Fibroblast of lung (primary cell): Measurements from ENCODE around the gene MS4A4A. TPM values are rescaled to one million over a fixed set of nuclear protein-coding genes. Genes with fewer than 3 reads are reported as not detected.

Source experiments
- DNase-seq, 2 donors: peaks; one replicate each; pipeline versions ENCODE4 v3.0.0 to v3.0.0-alpha.2; 2010; ENCODE audit warnings: low read depth in 2 of 2
- H2AFZ ChIP-seq: 2 replicates; pipeline ENCODE4 v1.5.1; 2012; ENCODE audit warnings: low read length, control low read depth, inconsistent platforms
- H3K27ac ChIP-seq: 2 replicates; pipeline ENCODE4 v1.5.1; 2011; ENCODE audit warnings: low read length, control low read depth; ENCODE audit not compliant: insufficient read depth
- H3K27me3 ChIP-seq: 2 replicates; pipeline ENCODE4 v1.5.1; 2011; ENCODE audit warnings: mild to moderate bottlenecking, low read length; ENCODE audit not compliant: control insufficient read depth, insufficient read depth
- H3K36me3 ChIP-seq: 2 replicates; pipeline ENCODE4 v1.5.1; 2011; ENCODE audit warnings: low read length; ENCODE audit not compliant: control insufficient read depth, insufficient read depth
- H3K4me1 ChIP-seq: 2 replicates; pipeline ENCODE4 v1.5.1; 2011; ENCODE audit warnings: low read length; ENCODE audit not compliant: control insufficient read depth, insufficient read depth; ENCODE audit errors: extremely low read depth
- H3K4me2 ChIP-seq: 2 replicates; pipeline ENCODE4 v1.5.1; 2011; ENCODE audit warnings: low read length, control low read depth; ENCODE audit not compliant: insufficient read depth; ENCODE audit errors: extremely low read depth
- H3K4me3 ChIP-seq, 4 experiments: fragments of 200-600 bp in 1 of 4; sonication (generic) in 1 of 4; replicated peaks in 1 of 4; 2 replicates each; pipeline ENCODE4 v1.5.1; 2011 to 2016; ENCODE audit warnings: low read length in 4 of 4, low read depth in 3 of 4, mild to moderate bottlenecking in 3 of 4, control low read depth in 2 of 4, inconsistent platforms in 1 of 4, mixed read lengths in 1 of 4; ENCODE audit not compliant: insufficient read depth in 1 of 4; ENCODE audit errors: control extremely low read depth in 1 of 4
- H3K79me2 ChIP-seq: 2 replicates; pipeline ENCODE4 v1.5.1; 2012; ENCODE audit warnings: mild to moderate bottlenecking, low read length, inconsistent platforms; ENCODE audit not compliant: control insufficient read depth, insufficient read depth
- H3K9ac ChIP-seq: 2 replicates; pipeline ENCODE4 v1.5.1; 2011; ENCODE audit warnings: mild to moderate bottlenecking, low read length, control low read depth; ENCODE audit not compliant: insufficient read depth
- H3K9me3 ChIP-seq: 2 replicates; pipeline ENCODE4 v1.5.1; 2012; ENCODE audit warnings: low read depth, low read length; ENCODE audit not compliant: control insufficient read depth, insufficient read depth
- H4K20me1 ChIP-seq: 2 replicates; pipeline ENCODE4 v1.5.1; 2011; ENCODE audit warnings: low read length; ENCODE audit not compliant: control insufficient read depth, insufficient read depth; ENCODE audit errors: extremely low read depth
- CTCF ChIP-seq, 2 donors: IDR thresholded peaks in 1 of 2; conservative IDR thresholded peaks in 1 of 2; 1 replicate in 1 of 2; 2 replicates in 1 of 2; pipeline ENCODE4 v1.5.1; 2011 to 2012; ENCODE audit warnings: low read length in 2 of 2, control low read depth in 1 of 2, inconsistent platforms in 1 of 2, low read depth in 1 of 2, mild to moderate bottlenecking in 1 of 2
- EZH2 ChIP-seq: IDR thresholded peaks from 2 replicates; pipeline ENCODE4 v1.5.1; 2012; ENCODE audit warnings: low read length, control low read depth, mild to moderate bottlenecking; ENCODE audit errors: missing control alignments
- polyA plus RNA-seq, 2 donors: library from polyadenylated mRNA; depleted of rRNA in 1 of 2; stranded (reverse) in 1 of 2; unstranded in 1 of 2; fragments of >200 nt; gene quantifications; 2 replicates each; pipeline ENCODE4 v1.2.1, GENCODE V29; 2011 to 2012; ENCODE audit warnings: missing spikeins in 1 of 2
- total RNA-seq: library from RNA; depleted of rRNA; stranded (reverse); fragments of >200 nt; gene quantifications from 2 replicates; pipeline ENCODE4 v1.2.1, GENCODE V29; 2014

The MS4A4A gene
- total and polyA plus RNA-seq, 2 donors (not counting 1 experiment from before 2014, with no cell fraction given) = not detected

DNA sequence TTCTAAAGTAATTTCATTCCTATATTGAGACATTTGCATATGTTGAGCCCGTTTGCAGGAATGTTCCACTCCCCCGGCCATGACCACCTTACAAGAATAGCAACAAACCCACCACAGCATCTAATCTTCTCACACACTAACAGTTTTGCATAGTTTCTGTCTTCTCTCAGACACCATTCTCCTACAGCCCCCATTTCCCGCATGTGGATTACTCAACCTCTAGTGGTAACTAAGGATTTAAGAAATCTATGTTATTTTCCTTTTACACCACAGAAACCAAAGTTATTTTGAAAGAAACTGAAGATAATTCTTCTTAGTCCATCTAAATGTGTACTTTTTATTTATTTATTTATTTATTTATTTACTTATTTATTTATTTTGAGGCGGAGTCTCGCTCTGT lies 39.8 kb upstream of the MS4A4A start:
- no peaks in the 10 kb centered on the region for H3K79me2 ChIP-seq
- H3K36me3 ChIP-seq = no peaks in the 10 kb centered on the region
- no peaks in the 10 kb centered on the region for H4K20me1 ChIP-seq
- no peak for TF ChIP-seq CTCF (conservative IDR thresholded peaks at IDR 0.05 in 1 of 2, IDR thresholded peaks at IDR 0.05 in 1 of 2; ENCODE audit: low read depth in 1 of 2, low read length in 2 of 2)
- no peak for TF ChIP-seq EZH2
- no peak overlapping the region for H2AFZ ChIP-seq
- H3K9ac ChIP-seq = no peak overlapping the region
- no peaks in the 10 kb centered on the region for H3K9me3 ChIP-seq
- no peaks in the 10 kb centered on the region for H3K27me3 ChIP-seq
- no peak overlapping the region for H3K27ac ChIP-seq
- H3K4me1 ChIP-seq = no peaks in the 10 kb centered on the region
- H3K4me3 ChIP-seq = no peak overlapping the region
- no peak for DNase-seq
- no peak overlapping the region for H3K4me2 ChIP-seq

- no peak for TF ChIP-seq CTCF (conservative IDR thresholded peaks at IDR 0.05 in 1 of 2, IDR thresholded peaks at IDR 0.05 in 1 of 2; ENCODE audit: low read depth in 1 of 2, low read length in 2 of 2)
- TF ChIP-seq EZH2 = no peak
- no peaks in the 10 kb centered on the region for H3K9me3 ChIP-seq
Measured at GRCh38 chr11:60241786-60242185, 38.7 kb upstream of the MS4A4A start.

GRCh38 chr11:60242740-60243239 lies 37.7 kb upstream of the MS4A4A start, which contains the start of gene MS4A4E:
TSS of gene MS4A4E (minus strand) at chr11:60243137. CDS start at chr11:60230055, 13,082 bp downstream.
- TF ChIP-seq EZH2 (no peak), CTCF (conservative IDR thresholded peaks at IDR 0.05 in 1 of 2, IDR thresholded peaks at IDR 0.05 in 1 of 2; ENCODE audit: low read depth in 1 of 2, low read length in 2 of 2) (no peak)
- Histone ChIP-seq H3K27me3 (no peaks in the 10 kb centered on the region), H3K4me1 (no peaks in the 10 kb centered on the region), H3K79me2 (no peaks in the 10 kb centered on the region), H4K20me1 (no peaks in the 10 kb centered on the region), H2AFZ (no peak within 1 kb of the TSS), H3K4me3 (no peak within 1 kb of the TSS), H3K27ac (no peak within 1 kb of the TSS), H3K4me2 (no peak within 1 kb of the TSS), H3K9me3 (no peaks in the 10 kb centered on the region), H3K36me3 (no peaks in the 10 kb centered on the region), H3K9ac (no peak within 1 kb of the TSS)
- no peak for DNase-seq

More at GRCh38 chr11:60241786-60242185, 38.7 kb upstream of the MS4A4A start:
- no peak overlapping the region for H2AFZ ChIP-seq
- no peak overlapping the region for H3K27ac ChIP-seq
- H3K4me2 ChIP-seq = no peak overlapping the region
- no peaks in the 10 kb centered on the region for H3K27me3 ChIP-seq
- no peaks in the 10 kb centered on the region for H4K20me1 ChIP-seq
- no peaks in the 10 kb centered on the region for H3K4me1 ChIP-seq
- DNase-seq = no peak
- no peak overlapping the region for H3K9ac ChIP-seq
- no peaks in the 10 kb centered on the region for H3K79me2 ChIP-seq
- no peak overlapping the region for H3K4me3 ChIP-seq
- H3K36me3 ChIP-seq = no peaks in the 10 kb centered on the region
